ENCODE measurements around the gene UBE2E3. TPM values are rescaled to one million over a fixed set of nuclear protein-coding genes. Genes with fewer than 3 reads are reported as not detected.

The UBE2E3 gene
- total and polyA plus RNA-seq, 2 of the 13 experiments (the other 11 are each of a cell fraction or from before 2014, with no cell fraction given), result 45.7 to 92.6 TPM

- TF ChIP-seq RERE (CRISPR knock-in tag; IDR thresholded peaks at IDR 0.05; ENCODE audit: low read depth) (no peak), SSRP1 (CRISPR knock-in tag; IDR thresholded peaks at IDR 0.05) (no peak), ZNF709 (CRISPR knock-in tag; IDR thresholded peaks at IDR 0.05) (peak; percentile 66; the same call in 1 of the 2 replicates), CSRNP1 (CRISPR knock-in tag; IDR thresholded peaks at IDR 0.05) (peak; percentile 90; the same call in 1 of the 2 replicates)
- TF ChIP-seq, protein P1, sequence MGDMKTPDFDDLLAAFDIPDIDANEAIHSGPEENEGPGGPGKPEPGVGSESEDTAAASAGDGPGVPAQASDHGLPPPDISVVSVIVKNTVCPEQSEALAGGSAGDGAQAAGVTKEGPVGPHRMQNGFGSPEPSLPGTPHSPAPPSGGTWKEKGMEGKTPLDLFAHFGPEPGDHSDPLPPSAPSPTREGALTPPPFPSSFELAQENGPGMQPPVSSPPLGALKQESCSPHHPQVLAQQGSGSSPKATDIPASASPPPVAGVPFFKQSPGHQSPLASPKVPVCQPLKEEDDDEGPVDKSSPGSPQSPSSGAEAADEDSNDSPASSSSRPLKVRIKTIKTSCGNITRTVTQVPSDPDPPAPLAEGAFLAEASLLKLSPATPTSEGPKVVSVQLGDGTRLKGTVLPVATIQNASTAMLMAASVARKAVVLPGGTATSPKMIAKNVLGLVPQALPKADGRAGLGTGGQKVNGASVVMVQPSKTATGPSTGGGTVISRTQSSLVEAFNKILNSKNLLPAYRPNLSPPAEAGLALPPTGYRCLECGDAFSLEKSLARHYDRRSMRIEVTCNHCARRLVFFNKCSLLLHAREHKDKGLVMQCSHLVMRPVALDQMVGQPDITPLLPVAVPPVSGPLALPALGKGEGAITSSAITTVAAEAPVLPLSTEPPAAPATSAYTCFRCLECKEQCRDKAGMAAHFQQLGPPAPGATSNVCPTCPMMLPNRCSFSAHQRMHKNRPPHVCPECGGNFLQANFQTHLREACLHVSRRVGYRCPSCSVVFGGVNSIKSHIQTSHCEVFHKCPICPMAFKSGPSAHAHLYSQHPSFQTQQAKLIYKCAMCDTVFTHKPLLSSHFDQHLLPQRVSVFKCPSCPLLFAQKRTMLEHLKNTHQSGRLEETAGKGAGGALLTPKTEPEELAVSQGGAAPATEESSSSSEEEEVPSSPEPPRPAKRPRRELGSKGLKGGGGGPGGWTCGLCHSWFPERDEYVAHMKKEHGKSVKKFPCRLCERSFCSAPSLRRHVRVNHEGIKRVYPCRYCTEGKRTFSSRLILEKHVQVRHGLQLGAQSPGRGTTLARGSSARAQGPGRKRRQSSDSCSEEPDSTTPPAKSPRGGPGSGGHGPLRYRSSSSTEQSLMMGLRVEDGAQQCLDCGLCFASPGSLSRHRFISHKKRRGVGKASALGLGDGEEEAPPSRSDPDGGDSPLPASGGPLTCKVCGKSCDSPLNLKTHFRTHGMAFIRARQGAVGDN (CRISPR knock-in tag; IDR thresholded peaks at IDR 0.05), result peak; percentile 96
- TF ChIP-seq, protein P2, sequence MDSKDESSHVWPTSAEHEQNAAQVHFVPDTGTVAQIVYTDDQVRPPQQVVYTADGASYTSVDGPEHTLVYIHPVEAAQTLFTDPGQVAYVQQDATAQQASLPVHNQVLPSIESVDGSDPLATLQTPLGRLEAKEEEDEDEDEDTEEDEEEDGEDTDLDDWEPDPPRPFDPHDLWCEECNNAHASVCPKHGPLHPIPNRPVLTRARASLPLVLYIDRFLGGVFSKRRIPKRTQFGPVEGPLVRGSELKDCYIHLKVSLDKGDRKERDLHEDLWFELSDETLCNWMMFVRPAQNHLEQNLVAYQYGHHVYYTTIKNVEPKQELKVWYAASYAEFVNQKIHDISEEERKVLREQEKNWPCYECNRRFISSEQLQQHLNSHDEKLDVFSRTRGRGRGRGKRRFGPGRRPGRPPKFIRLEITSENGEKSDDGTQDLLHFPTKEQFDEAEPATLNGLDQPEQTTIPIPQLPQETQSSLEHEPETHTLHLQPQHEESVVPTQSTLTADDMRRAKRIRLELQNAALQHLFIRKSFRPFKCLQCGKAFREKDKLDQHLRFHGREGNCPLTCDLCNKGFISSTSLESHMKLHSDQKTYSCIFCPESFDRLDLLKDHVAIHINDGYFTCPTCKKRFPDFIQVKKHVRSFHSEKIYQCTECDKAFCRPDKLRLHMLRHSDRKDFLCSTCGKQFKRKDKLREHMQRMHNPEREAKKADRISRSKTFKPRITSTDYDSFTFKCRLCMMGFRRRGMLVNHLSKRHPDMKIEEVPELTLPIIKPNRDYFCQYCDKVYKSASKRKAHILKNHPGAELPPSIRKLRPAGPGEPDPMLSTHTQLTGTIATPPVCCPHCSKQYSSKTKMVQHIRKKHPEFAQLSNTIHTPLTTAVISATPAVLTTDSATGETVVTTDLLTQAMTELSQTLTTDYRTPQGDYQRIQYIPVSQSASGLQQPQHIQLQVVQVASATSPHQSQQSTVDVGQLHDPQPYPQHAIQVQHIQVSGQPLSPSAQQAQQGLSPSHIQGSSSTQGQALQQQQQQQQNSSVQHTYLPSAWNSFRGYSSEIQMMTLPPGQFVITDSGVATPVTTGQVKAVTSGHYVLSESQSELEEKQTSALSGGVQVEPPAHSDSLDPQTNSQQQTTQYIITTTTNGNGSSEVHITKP (CRISPR knock-in tag; IDR thresholded peaks at IDR 0.05; ENCODE audit: low read depth), result peak; percentile 94
These were observed at the start of gene UBE2E3 (continued) for GRCh38 chr2:180980106-180980942.
